Suprapubic skin (tissue), 4 donors: ENCODE data around the gene C11orf58. TPM values are rescaled to one million over a fixed set of nuclear protein-coding genes. Genes with fewer than 3 reads are reported as not detected.

Source experiments
- DNase-seq, 2 donors: peaks; one replicate each; pipeline ENCODE4 v3.0.0-alpha.2; 2019; ENCODE audit warnings: low spot score in 2 of 2
- H3K27ac ChIP-seq: fragments of 200-600 bp; sonication (generic); one replicate; pipeline ENCODE4 v1.5.1; 2019
- H3K27me3 ChIP-seq: fragments of 200-600 bp; sonication (generic); one replicate; pipeline ENCODE4 v1.5.1; 2019
- H3K36me3 ChIP-seq: fragments of 200-600 bp; sonication (generic); one replicate; pipeline ENCODE4 v1.5.1; 2019
- H3K4me1 ChIP-seq: fragments of 200-600 bp; sonication (generic); one replicate; pipeline ENCODE4 v1.5.1; 2019
- H3K4me3 ChIP-seq: fragments of 200-600 bp; sonication (generic); one replicate; pipeline ENCODE4 v1.5.1; 2019; ENCODE audit warnings: mild to moderate bottlenecking
- H3K9me3 ChIP-seq: fragments of 200-600 bp; sonication (generic); one replicate; pipeline ENCODE4 v1.5.1; 2019
- CTCF ChIP-seq, 2 donors: fragments of 200-600 bp in 1 of 2; fragments of 450-650 bp in 1 of 2; sonication (generic) in 1 of 2; IDR thresholded peaks; one replicate each; pipeline ENCODE4 v1.5.1; 2016 to 2019; ENCODE audit warnings: antibody characterized with exemption in 2 of 2, mild to moderate bottlenecking in 1 of 2, moderate library complexity in 1 of 2
- EP300 ChIP-seq: sonication (generic); formaldehyde crosslinking; IDR thresholded peaks from one replicate; pipeline ENCODE4 v1.6.1; 2017; ENCODE audit warnings: antibody characterized with exemption
- POLR2A ChIP-seq, 2 donors: fragments of 450-650 bp; IDR thresholded peaks; one replicate each; pipeline ENCODE4 v1.6.1; 2017; ENCODE audit warnings: antibody characterized with exemption in 2 of 2, mild to moderate bottlenecking in 2 of 2, moderate library complexity in 2 of 2
- POLR2AphosphoS5 ChIP-seq, 3 donors: sonication (generic); formaldehyde crosslinking; IDR thresholded peaks; one replicate each; pipeline ENCODE4 v1.6.1; 2017; ENCODE audit warnings: antibody characterized with exemption in 3 of 3
- WGBS: methylation state at CpG from one replicate; pipeline ENCODE4 v1.1.5; 2018; 5-methylcytosine and 5-hydroxymethylcytosine counted together
- total RNA-seq, 4 donors: library from RNA; depleted of rRNA; stranded (reverse); fragments of >200 nt; gene quantifications; one replicate each; pipeline ENCODE4 v1.1.0, GENCODE V29; 2016

C11orf58 gene
- 100 to 1,000 TPM; 103 to 158 (median 133) TPM for total RNA-seq

- H3K4me1 ChIP-seq: peaks cover 44% of the 10 kb centered on the region
- H3K9me3 ChIP-seq: no peaks in the 10 kb centered on the region
- H3K36me3 ChIP-seq: peaks cover 3% of the 10 kb centered on the region
- no peaks in the 10 kb centered on the region for H3K27me3 ChIP-seq
- TF ChIP-seq POLR2A (IDR thresholded peaks at IDR 0.05) (peak; percentile 69 to 95), POLR2AphosphoS5 (IDR thresholded peaks at IDR 0.05) (peak; percentile 42 to 57 (median 49)), EP300 (no peak)
- under 1% methylated on average over 24 of the region's 47 CpGs for WGBS
- peak; percentile 96 to 98 for DNase-seq
- H3K27ac ChIP-seq: peak within 1 kb of the TSS; percentile 94
- peak within 1 kb of the TSS; percentile 81 for H3K4me3 ChIP-seq
Measured at GRCh38 chr11:16738193-16738946, at the start of gene C11orf58. Gene C11orf58 (plus strand): TSS chr11:16738647. CDS start chr11:16738779, 132 bp downstream.

GRCh38 chr11:16690086-16690485 is 48.4 kb upstream of the C11orf58 start:
- WGBS: 91% methylated on average over 1 of the region's 1 CpG
- DNase-seq: no peak
- no peaks in the 10 kb centered on the region for H3K9me3 ChIP-seq
- H3K36me3 ChIP-seq: no peaks in the 10 kb centered on the region
- no peak overlapping the region for H3K4me3 ChIP-seq
- H3K27ac ChIP-seq: no peak overlapping the region
- no peaks in the 10 kb centered on the region for H3K27me3 ChIP-seq
- no peak for TF ChIP-seq POLR2A (IDR thresholded peaks at IDR 0.05)
- TF ChIP-seq CTCF (IDR thresholded peaks at IDR 0.05): no peak
- TF ChIP-seq EP300: no peak
- TF ChIP-seq POLR2AphosphoS5 (IDR thresholded peaks at IDR 0.05): no peak
- H3K4me1 ChIP-seq: no peaks in the 10 kb centered on the region

GRCh38 chr11:16703795-16704194 is 34.7 kb upstream of the C11orf58 start:
- Histone ChIP-seq H3K27ac (no peak overlapping the region), H3K9me3 (no peaks in the 10 kb centered on the region), H3K27me3 (no peaks in the 10 kb centered on the region), H3K4me1 (no peaks in the 10 kb centered on the region), H3K4me3 (no peak overlapping the region), H3K36me3 (no peaks in the 10 kb centered on the region)
- no peak for DNase-seq
- TF ChIP-seq CTCF (IDR thresholded peaks at IDR 0.05) (no peak), POLR2A (IDR thresholded peaks at IDR 0.05) (no peak), POLR2AphosphoS5 (IDR thresholded peaks at IDR 0.05) (no peak), EP300 (no peak)

- Histone ChIP-seq H3K27me3 (no peaks in the 10 kb centered on the region), H3K4me3 (no peak overlapping the region), H3K4me1 (no peaks in the 10 kb centered on the region), H3K9me3 (no peaks in the 10 kb centered on the region), H3K36me3 (no peaks in the 10 kb centered on the region), H3K27ac (no peak overlapping the region)
- 46% methylated on average over 1 of the region's 1 CpG for WGBS
- TF ChIP-seq POLR2A (IDR thresholded peaks at IDR 0.05) (no peak), CTCF (IDR thresholded peaks at IDR 0.05) (no peak), POLR2AphosphoS5 (IDR thresholded peaks at IDR 0.05) (no peak), EP300 (no peak)
- DNase-seq: no peak
Measured at GRCh38 chr11:16713594-16713993, 24.9 kb upstream of the C11orf58 start.

GRCh38 chr11:16722581-16723344 is 15.7 kb upstream of the C11orf58 start:
- Histone ChIP-seq H3K9me3 (no peaks in the 10 kb centered on the region), H3K27me3 (no peaks in the 10 kb centered on the region), H3K4me1 (no peaks in the 10 kb centered on the region), H3K36me3 (no peaks in the 10 kb centered on the region), H3K4me3 (no peak overlapping the region), H3K27ac (no peak overlapping the region)
- 73% methylated on average over 3 of the region's 3 CpGs for WGBS
- TF ChIP-seq CTCF (IDR thresholded peaks at IDR 0.05): no peak
- TF ChIP-seq POLR2AphosphoS5 (IDR thresholded peaks at IDR 0.05): no peak
- no peak for TF ChIP-seq EP300
- TF ChIP-seq POLR2A (IDR thresholded peaks at IDR 0.05): no peak
- no peak for DNase-seq
